Neural cell (in vitro differentiated cells): ENCODE data around the gene FOXP2.
"Not testable (repeated sequence)": the region's sequence is repeated elsewhere in the genome, so short reads cannot be mapped to it uniquely, and the experiment has no call there.

ENCODE experiments used
- MXI1 ChIP-seq: fragments of 450-650 bp; conservative IDR thresholded peaks from 2 replicates; pipeline ENCODE4 v1.6.1; 2014; ENCODE audit warnings: antibody characterized with exemption, mild to moderate bottlenecking; ENCODE audit not compliant: poor library complexity, severe bottlenecking
- TF ChIP-seq, protein P1 (sequence below): fragments of 450-650 bp; IDR thresholded peaks from 2 replicates; pipeline ENCODE4 v1.5.1; 2014; ENCODE audit warnings: antibody characterized with exemption, mild to moderate bottlenecking, moderate library complexity; ENCODE audit not compliant: poor library complexity, severe bottlenecking

DNA sequence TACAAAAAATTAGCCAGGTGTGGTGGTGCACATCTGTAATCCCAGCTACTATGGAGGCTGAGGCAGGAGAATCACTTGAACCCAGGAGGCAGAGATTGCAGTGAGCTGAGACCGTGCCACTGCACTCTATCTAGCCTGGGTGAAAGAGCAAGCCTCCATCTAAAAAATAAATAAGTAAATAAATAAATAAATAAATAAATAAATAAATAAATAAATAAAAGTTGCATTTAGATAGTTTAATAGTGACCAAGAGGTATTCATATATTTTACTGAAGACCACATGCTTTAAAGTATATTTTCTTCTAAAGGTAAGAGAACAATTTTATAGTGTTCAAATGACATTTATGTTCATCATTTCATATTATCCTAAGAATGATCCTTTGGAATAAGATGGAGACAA is 82.9 kb downstream of the FOXP2 start:
- TF ChIP-seq, protein P1, sequence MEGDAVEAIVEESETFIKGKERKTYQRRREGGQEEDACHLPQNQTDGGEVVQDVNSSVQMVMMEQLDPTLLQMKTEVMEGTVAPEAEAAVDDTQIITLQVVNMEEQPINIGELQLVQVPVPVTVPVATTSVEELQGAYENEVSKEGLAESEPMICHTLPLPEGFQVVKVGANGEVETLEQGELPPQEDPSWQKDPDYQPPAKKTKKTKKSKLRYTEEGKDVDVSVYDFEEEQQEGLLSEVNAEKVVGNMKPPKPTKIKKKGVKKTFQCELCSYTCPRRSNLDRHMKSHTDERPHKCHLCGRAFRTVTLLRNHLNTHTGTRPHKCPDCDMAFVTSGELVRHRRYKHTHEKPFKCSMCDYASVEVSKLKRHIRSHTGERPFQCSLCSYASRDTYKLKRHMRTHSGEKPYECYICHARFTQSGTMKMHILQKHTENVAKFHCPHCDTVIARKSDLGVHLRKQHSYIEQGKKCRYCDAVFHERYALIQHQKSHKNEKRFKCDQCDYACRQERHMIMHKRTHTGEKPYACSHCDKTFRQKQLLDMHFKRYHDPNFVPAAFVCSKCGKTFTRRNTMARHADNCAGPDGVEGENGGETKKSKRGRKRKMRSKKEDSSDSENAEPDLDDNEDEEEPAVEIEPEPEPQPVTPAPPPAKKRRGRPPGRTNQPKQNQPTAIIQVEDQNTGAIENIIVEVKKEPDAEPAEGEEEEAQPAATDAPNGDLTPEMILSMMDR, result not testable (repeated sequence)
- TF ChIP-seq MXI1, result not testable (repeated sequence)
